22Rv1 (cell line): Measurements from ENCODE around the gene ERI3.

Source experiments
- H3K27ac ChIP-seq: fragments of 450-650 bp; 2 replicates; pipeline ENCODE4 v1.5.1; 2017
- ZFX ChIP-seq: fragments of 450-650 bp; IDR thresholded peaks from 2 replicates; pipeline ENCODE4 v1.6.1; 2017; ENCODE audit warnings: antibody characterized with exemption, borderline replicate concordance
- TF ChIP-seq, protein P1 (sequence below): fragments of 450-650 bp; IDR thresholded peaks from 2 replicates; pipeline ENCODE4 v1.5.1; 2017; ENCODE audit warnings: mild to moderate bottlenecking

ERI3 gene

DNA sequence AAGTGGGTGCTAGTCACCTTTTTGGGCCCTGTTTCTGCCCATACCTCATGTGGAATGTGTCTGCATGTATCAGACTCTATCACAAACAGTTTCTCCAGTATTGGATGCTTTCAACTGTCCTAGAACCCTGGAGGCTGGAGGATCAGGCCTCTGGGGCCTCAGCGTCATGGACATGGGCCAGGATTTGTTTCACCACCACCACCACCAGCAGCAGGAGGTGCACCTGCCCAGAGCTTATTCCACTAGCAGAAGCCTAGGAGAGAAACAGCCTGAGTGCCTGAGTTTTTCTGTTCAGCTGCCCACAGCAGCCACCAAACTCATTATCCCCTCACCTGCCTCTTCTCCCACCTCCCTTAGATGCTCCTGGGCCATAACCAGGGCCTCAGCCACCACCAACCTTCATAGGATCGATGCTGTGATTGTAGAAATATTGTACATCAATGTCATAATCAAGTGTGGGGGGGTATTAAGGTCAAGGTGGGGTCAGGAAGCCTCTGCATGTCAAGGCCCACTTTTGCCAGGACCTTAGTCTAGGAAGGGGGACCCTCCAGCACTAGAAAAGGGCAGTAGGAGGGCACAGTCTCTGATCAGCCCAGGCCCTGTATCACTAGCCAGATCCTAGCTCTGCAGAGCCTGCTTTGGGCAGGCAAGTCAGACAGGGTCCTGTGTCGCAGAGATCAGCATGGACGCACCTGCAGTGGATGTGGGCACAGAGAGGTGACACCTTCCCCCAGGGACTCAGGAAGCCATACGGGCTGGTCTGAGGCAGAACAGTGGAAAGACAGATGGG lies 132.5 kb downstream of the ERI3 start:
- TF ChIP-seq, protein P1, sequence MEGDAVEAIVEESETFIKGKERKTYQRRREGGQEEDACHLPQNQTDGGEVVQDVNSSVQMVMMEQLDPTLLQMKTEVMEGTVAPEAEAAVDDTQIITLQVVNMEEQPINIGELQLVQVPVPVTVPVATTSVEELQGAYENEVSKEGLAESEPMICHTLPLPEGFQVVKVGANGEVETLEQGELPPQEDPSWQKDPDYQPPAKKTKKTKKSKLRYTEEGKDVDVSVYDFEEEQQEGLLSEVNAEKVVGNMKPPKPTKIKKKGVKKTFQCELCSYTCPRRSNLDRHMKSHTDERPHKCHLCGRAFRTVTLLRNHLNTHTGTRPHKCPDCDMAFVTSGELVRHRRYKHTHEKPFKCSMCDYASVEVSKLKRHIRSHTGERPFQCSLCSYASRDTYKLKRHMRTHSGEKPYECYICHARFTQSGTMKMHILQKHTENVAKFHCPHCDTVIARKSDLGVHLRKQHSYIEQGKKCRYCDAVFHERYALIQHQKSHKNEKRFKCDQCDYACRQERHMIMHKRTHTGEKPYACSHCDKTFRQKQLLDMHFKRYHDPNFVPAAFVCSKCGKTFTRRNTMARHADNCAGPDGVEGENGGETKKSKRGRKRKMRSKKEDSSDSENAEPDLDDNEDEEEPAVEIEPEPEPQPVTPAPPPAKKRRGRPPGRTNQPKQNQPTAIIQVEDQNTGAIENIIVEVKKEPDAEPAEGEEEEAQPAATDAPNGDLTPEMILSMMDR = no peak
- no peak for TF ChIP-seq ZFX

DNA sequence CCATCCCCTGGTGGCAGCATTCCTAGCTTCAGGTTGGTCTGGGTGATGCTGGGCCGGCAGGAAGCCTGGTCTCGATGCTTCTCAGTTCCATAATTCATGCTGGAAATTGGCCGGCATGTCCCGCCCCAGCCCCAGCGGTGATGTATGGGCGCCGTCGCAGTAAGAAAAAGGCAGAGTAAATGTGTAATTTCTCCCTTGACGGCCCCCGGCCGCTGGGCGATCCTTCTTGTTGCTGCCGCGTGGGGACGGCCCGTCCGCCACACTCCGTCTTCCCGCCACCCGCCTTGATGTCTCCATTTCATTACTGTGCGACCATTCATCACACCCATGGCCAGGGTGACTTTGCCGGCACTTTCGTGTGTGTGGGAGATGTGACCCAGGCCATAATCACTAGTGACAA lies 133.3 kb downstream of the ERI3 start:
- no peak overlapping the region for H3K27ac ChIP-seq
- no peak for TF ChIP-seq ZFX
- TF ChIP-seq, protein P1 = no peak

More for the DNA sequence above, 132.5 kb downstream of the ERI3 start:
- H3K27ac ChIP-seq = no peak overlapping the region

DNA sequence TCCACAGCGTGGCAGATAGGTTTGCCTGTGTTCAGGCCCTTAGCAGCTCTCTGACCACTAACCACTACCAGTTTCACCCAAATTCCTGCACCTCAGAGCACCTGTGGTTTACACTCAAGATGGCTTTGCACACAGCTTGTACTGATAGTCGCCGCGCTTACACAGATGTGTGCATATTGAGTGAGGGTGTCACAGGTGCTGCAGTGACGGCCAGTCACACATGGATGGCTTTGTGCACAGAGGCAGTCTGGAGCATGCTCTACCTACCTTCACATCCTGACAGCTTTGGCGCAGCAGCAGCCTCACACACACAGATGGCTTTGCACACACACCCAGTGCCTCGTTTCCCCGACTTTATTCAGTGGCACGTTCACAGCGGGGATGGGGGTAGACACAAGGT lies 134.3 kb downstream of the ERI3 start:
- TF ChIP-seq, protein P1 = no peak
- TF ChIP-seq ZFX = no peak
- no peak overlapping the region for H3K27ac ChIP-seq

DNA sequence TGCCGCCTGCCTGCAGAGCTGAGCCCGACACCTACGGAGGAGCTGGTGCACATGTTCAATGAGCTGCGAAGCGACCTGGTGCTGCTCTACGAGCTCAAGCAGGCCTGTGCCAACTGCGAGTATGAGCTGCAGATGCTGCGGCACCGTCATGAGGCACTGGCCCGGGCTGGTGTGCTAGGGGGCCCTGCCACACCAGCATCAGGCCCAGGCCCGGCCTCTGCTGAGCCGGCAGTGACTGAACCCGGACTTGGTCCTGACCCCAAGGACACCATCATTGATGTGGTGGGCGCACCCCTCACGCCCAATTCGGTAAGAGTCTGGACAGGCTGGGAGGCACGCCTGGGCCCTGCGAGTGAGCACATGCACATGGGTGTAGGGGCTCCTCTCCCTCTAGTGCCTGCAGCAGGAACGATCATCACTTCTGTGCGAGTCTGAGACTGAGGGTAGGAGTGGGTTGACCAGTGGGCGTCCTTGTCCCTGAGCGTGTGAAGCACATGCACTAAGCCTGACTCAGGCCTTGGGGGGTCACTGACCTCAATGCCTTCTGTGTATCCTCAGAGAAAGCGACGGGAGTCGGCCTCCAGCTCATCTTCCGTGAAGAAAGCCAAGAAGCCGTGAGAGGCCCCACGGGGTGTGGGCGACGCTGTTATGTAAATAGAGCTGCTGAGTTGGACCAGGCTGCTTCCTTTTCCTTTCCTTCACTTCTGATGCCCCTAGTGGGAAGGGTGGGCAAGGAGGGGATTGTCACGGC lies 134.9 kb downstream of the ERI3 start:
- no peak overlapping the region for H3K27ac ChIP-seq
- TF ChIP-seq, protein P1 = no peak

DNA sequence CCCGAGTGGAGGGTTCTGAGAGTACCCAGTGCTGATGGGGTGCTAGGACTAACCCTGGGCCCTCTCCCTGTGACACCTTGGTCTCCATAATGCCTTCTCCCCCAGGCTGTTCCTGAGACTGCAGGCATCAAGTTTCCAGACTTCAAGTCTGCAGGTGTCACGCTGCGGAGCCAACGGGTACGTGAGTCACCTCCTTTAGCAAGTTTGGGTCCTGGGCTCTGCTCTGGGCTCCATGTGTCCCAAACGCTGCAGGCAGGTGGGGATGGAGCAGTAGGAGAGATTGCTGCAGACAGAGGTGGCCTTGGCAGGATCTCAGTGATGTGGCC lies 135.8 kb downstream of the ERI3 start:
- no peak overlapping the region for H3K27ac ChIP-seq
- TF ChIP-seq, protein P1 = no peak
- TF ChIP-seq ZFX = no peak

DNA sequence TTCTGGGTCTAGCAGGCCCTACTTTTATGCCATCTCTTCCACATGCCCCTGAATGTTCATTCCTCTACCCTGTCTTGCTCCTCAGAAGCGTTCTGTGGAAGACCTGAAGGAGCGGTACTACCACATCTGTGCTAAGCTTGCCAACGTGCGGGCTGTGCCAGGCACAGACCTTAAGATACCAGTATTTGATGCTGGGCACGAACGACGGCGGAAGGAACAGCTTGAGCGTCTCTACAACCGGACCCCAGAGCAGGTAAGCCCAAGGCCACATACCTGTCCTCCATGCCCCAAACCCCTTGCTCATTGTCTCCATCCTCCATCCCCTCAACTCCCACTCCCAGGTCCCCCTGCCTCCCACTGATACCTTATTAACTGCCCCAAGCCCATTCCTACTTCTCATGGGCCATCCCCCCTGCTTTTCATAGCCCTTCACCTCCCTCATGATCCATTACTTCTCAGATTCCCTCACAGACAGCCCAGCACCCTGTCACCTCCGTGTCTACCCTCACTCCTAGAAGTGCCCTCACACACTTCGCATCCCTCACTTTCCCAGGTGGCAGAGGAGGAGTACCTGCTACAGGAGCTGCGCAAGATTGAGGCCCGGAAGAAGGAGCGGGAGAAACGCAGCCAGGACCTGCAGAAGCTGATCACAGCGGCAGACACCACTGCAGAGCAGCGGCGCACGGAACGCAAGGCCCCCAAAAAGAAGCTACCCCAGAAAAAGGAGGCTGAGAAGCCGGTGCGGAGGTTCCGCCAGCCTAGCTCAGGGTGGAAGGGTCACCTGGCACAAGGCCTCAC lies 136.4 kb downstream of the ERI3 start:
- no peak for TF ChIP-seq ZFX
- TF ChIP-seq, protein P1 = no peak
- H3K27ac ChIP-seq = no peak overlapping the region
